Neutrophil (primary cell): ENCODE data around the gene MACF1.

Experiments used
- H3K27ac ChIP-seq: fragments of 200-600 bp; sonication (generic); 2 replicates; pipeline ENCODE4 v1.5.1; 2016; ENCODE audit warnings: mild to moderate bottlenecking, moderate library complexity
- H3K27me3 ChIP-seq: fragments of 200-600 bp; sonication (generic); 2 replicates; pipeline ENCODE4 v1.6.0; 2016; ENCODE audit warnings: mild to moderate bottlenecking
- H3K36me3 ChIP-seq: fragments of 200-600 bp; sonication (generic); 2 replicates; pipeline ENCODE4 v1.5.1; 2017
- H3K4me1 ChIP-seq, 2 experiments: fragments of 200-600 bp in 1 of 2; sonication (generic) in 1 of 2; 1 replicate in 1 of 2; 2 replicates in 1 of 2; pipeline versions ENCODE4 v1.5.1 to v1.6.1; 2013 to 2016; ENCODE audit warnings: low read depth in 1 of 2, low read length in 1 of 2, mild to moderate bottlenecking in 1 of 2, moderate library complexity in 1 of 2; ENCODE audit not compliant: control insufficient read depth in 1 of 2, insufficient read depth in 1 of 2
- H3K4me3 ChIP-seq, 2 experiments: fragments of 200-600 bp in 1 of 2; sonication (generic) in 1 of 2; 1 replicate in 1 of 2; 2 replicates in 1 of 2; pipeline ENCODE4 v1.5.1; 2013 to 2016; ENCODE audit warnings: low read depth in 1 of 2, low read length in 1 of 2, mild to moderate bottlenecking in 1 of 2, moderate library complexity in 1 of 2
- H3K9me3 ChIP-seq: fragments of 200-600 bp; sonication (generic); 2 replicates; pipeline ENCODE4 v1.5.1; 2016
- CTCF ChIP-seq: fragments of 200-600 bp; sonication (generic); IDR thresholded peaks from 2 replicates; pipeline ENCODE4 v1.5.1; 2016; ENCODE audit warnings: antibody characterized with exemption

The MACF1 gene

GRCh38 chr1:39255222-39255621, 50.7 kb downstream of the MACF1 start:
- Histone ChIP-seq H3K27ac (no peak overlapping the region), H3K4me3 (no peak overlapping the region), H3K9me3 (no peaks in the 10 kb centered on the region), H3K27me3 (no peaks in the 10 kb centered on the region), H3K4me1 (no peaks in the 10 kb centered on the region), H3K36me3 (peaks cover 54% of the 10 kb centered on the region)
- no peak for TF ChIP-seq CTCF

GRCh38 chr1:39258146-39258924, 53.8 kb downstream of the MACF1 start:
- peak; percentile 72 for TF ChIP-seq CTCF
- Histone ChIP-seq H3K36me3 (peaks cover 48% of the 10 kb centered on the region), H3K27ac (no peak overlapping the region), H3K9me3 (no peaks in the 10 kb centered on the region), H3K4me3 (no peak overlapping the region), H3K4me1 (no peaks in the 10 kb centered on the region), H3K27me3 (no peaks in the 10 kb centered on the region)

- Histone ChIP-seq H3K9me3 (no peaks in the 10 kb centered on the region), H3K4me1 (no peaks in the 10 kb centered on the region), H3K4me3 (no peak overlapping the region), H3K27me3 (no peaks in the 10 kb centered on the region), H3K36me3 (peaks cover 44% of the 10 kb centered on the region), H3K27ac (no peak overlapping the region)
- TF ChIP-seq CTCF = no peak
Measured at GRCh38 chr1:39258925-39259244, 54.4 kb downstream of the MACF1 start.

- Histone ChIP-seq H3K4me1 (no peaks in the 10 kb centered on the region), H3K4me3 (no peak overlapping the region), H3K27ac (no peak overlapping the region), H3K9me3 (no peaks in the 10 kb centered on the region), H3K36me3 (peaks cover 16% of the 10 kb centered on the region), H3K27me3 (no peaks in the 10 kb centered on the region)
- no peak for TF ChIP-seq CTCF
Measured at GRCh38 chr1:39261712-39262221, 57.3 kb downstream of the MACF1 start.

GRCh38 chr1:39262802-39263201, 58.3 kb downstream of the MACF1 start:
- no peak overlapping the region for H3K4me3 ChIP-seq
- no peaks in the 10 kb centered on the region for H3K4me1 ChIP-seq
- H3K9me3 ChIP-seq = no peaks in the 10 kb centered on the region
- H3K27ac ChIP-seq = no peak overlapping the region
- TF ChIP-seq CTCF = no peak
- H3K36me3 ChIP-seq = peaks cover 12% of the 10 kb centered on the region
- H3K27me3 ChIP-seq = no peaks in the 10 kb centered on the region
